Left ventricle myocardium inferior (tissue), 1 donor: ENCODE results near the gene KNCN. TPM values are rescaled to one million over a fixed set of nuclear protein-coding genes. Genes with fewer than 3 reads are reported as not detected.

Experiments
- DNase-seq: peaks from one replicate; pipeline ENCODE4 v3.0.0-alpha.2; 2020
- H3K27ac ChIP-seq: fragments of 200-600 bp; replicated peaks from 2 replicates; pipeline ENCODE4 v1.8.0; 2021
- H3K27me3 ChIP-seq: fragments of 200-600 bp; 2 replicates; pipeline ENCODE4 v1.8.0; 2021; ENCODE audit warnings: low read depth
- H3K36me3 ChIP-seq: fragments of 200-600 bp; 2 replicates; pipeline ENCODE4 v1.8.0; 2021
- H3K4me1 ChIP-seq: fragments of 200-600 bp; 2 replicates; pipeline ENCODE4 v1.8.0; 2021
- H3K4me3 ChIP-seq: fragments of 200-600 bp; 2 replicates; pipeline ENCODE4 v1.8.0; 2021; ENCODE audit warnings: mild to moderate bottlenecking, moderate library complexity
- H3K9me3 ChIP-seq: fragments of 200-600 bp; replicated peaks from 2 replicates; pipeline ENCODE4 v1.8.0; 2021
- intact Hi-C: fragments of 100-400 bp; cut with micrococcal nuclease; formaldehyde crosslinking; loops from one replicate; pipeline ENCODE4 v1.11.0; 2022
- long read RNA-seq: library from polyadenylated mRNA; unstranded; transcript quantifications from one replicate; pipeline ENCODE4 v2.0.0, GENCODE V29; 2021
- total RNA-seq: library from RNA; stranded (reverse); fragmentation: NEBNext Ultra II Directional; extraction: Animal tissue kit (Norgen Biotek cat#: 25700); gene quantifications from one replicate; pipeline ENCODE4 v1.2.1, GENCODE V29; 2021
- TF ChIP-seq, protein P1 (sequence below): fragments of 200-600 bp; IDR thresholded peaks from 2 replicates; pipeline ENCODE4 v1.8.0; 2021; ENCODE audit warnings: antibody characterized with exemption, mild to moderate bottlenecking, borderline replicate concordance
- donor health status: DM: no; HTN: yes; CAD: no; lungs with severe emphysema.

Gene KNCN
- not detected for total RNA-seq
- long read RNA-seq = 0 reads

DNA sequence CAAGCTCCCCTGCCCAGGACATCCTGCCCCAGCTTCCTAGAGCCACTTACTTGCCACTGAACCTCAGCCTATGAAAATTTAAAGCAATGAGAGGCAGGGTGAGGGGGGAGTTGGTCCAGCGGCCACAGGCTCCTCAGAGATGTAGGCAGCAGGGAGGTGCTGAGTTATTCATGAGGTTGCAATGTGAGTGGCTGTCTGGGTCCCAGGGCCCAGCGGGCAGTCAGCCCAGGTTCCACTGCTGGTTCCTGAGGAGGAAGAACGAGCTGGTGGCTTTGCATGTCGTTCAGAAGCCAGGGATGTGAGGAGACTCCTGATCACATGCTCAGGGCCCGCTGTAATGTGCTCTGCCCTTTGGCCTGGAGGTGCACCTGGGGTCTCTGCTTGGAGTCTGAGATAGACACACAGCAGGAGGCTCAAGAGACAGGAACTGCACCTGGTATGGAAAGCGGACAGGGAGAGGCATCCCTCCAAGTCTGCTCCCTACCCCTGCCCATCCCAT is at the start of gene KNCN:
Gene KNCN (minus strand): TSS at position 51 of the 499 bp plus-strand sequence. CDS start 432 bp downstream, outside the sequence.
- Histone ChIP-seq H3K4me3 (no peak within 1 kb of the TSS), H3K4me1 (no peaks in the 10 kb centered on the region), H3K27me3 (peaks cover 64% of the 10 kb centered on the region), H3K36me3 (no peaks in the 10 kb centered on the region), H3K27ac (no peak within 1 kb of the TSS), H3K9me3 (no peaks in the 10 kb centered on the region)
- TF ChIP-seq, protein P1, sequence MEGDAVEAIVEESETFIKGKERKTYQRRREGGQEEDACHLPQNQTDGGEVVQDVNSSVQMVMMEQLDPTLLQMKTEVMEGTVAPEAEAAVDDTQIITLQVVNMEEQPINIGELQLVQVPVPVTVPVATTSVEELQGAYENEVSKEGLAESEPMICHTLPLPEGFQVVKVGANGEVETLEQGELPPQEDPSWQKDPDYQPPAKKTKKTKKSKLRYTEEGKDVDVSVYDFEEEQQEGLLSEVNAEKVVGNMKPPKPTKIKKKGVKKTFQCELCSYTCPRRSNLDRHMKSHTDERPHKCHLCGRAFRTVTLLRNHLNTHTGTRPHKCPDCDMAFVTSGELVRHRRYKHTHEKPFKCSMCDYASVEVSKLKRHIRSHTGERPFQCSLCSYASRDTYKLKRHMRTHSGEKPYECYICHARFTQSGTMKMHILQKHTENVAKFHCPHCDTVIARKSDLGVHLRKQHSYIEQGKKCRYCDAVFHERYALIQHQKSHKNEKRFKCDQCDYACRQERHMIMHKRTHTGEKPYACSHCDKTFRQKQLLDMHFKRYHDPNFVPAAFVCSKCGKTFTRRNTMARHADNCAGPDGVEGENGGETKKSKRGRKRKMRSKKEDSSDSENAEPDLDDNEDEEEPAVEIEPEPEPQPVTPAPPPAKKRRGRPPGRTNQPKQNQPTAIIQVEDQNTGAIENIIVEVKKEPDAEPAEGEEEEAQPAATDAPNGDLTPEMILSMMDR = no peak
- intact Hi-C loops = no loop called here
- DNase-seq = no peak

DNA sequence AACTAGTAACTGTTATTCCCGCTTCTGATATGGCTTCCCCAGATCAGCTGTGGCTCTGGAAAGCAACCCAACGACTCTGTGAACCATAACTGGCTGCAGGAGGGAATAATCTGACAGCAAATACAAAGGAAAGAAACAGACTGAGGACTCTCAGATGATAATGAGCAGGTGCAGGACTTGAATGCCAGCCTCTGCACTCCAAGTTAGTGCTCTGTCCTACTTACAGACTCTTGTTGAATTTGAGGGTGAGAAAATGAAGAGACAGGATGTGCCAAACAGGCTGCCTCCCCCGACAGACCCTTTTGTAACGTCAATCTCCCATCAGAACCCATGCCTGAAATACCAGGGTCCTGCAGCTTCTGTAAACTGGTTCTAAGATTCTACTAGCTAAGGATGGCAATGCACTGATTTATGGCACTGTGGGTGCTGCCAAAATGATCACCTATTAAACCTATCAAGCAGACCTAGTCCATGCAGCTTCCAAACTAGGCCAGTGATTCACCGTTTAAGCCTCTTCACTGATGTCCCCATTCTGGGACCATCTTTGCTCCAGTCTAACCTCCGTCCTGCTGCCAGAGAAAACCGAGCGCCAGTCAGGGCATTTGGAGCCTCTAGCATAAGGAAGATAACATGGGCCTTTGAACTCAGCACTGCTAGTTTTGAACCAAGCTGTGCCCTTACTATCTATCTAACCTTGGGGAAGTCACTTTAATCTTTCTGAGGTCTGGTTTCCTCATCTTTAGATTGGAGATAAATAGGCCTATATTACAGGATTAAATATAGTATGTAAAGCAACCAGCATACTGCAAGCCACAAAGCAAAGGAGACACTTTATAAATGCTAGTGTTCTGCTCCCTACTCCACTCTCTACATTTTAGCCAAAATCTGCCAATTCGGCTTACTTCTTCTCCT is 47.9 kb upstream of the KNCN start:
- Histone ChIP-seq H3K4me1 (peaks cover 77% of the 10 kb centered on the region), H3K27ac (no peak overlapping the region), H3K27me3 (no peaks in the 10 kb centered on the region), H3K4me3 (no peak overlapping the region), H3K36me3 (no peaks in the 10 kb centered on the region), H3K9me3 (no peaks in the 10 kb centered on the region)
- intact Hi-C loops = no loop called here
- TF ChIP-seq, protein P1 = no peak
- no peak for DNase-seq

DNA sequence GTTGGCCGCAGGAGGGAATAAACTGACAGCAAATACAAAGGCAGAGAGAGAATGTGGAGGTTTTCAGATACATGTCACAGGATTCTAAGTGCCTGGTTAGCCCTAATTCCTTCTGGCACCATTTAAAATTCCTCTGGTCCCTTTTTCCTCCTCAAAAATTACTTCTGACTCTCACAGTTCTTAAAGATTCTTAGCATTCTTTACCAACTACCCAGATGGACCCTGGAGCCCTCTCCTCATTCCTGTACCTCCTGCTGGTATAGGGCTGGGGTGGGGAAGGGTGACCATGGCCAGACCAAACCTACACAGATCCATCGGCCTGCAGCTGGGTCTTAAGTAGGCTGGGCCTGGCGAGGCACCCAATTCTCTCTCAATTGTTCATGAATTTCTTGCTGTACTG is 45.4 kb upstream of the KNCN start:
- TF ChIP-seq, protein P1 = no peak
- no peaks in the 10 kb centered on the region for H3K27me3 ChIP-seq
- H3K27ac ChIP-seq = no peak overlapping the region
- intact Hi-C loops = no loop called here
- DNase-seq = no peak
- peaks cover 52% of the 10 kb centered on the region for H3K4me1 ChIP-seq
- peaks cover 24% of the 10 kb centered on the region for H3K36me3 ChIP-seq
- H3K4me3 ChIP-seq = no peak overlapping the region
- H3K9me3 ChIP-seq = no peaks in the 10 kb centered on the region

DNA sequence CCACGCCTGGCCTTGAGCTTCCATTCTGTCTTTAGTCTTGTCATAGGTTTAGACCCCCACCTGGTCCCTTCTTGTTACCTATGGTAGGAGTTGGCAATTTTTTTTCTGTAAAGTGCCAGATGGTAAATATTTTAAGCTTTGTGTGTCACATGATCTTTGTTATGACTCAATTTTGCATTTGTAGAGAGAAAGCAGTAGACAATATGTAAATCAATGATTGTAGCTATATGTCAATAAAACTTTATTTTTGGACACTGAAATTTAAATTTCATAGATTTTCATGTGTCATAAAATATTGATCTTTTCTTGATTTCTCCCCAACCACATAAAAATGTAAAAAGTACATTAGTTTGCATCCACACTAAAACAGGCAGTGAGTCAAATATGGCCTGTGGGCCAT is 44.6 kb upstream of the KNCN start:
- Histone ChIP-seq H3K27ac (peak overlapping the region; percentile 62), H3K4me3 (no peak overlapping the region), H3K27me3 (no peaks in the 10 kb centered on the region), H3K36me3 (peaks cover 32% of the 10 kb centered on the region), H3K9me3 (no peaks in the 10 kb centered on the region), H3K4me1 (peaks cover 44% of the 10 kb centered on the region)
- TF ChIP-seq, protein P1 = no peak
- intact Hi-C loops = no loop called here
- DNase-seq = no peak

DNA sequence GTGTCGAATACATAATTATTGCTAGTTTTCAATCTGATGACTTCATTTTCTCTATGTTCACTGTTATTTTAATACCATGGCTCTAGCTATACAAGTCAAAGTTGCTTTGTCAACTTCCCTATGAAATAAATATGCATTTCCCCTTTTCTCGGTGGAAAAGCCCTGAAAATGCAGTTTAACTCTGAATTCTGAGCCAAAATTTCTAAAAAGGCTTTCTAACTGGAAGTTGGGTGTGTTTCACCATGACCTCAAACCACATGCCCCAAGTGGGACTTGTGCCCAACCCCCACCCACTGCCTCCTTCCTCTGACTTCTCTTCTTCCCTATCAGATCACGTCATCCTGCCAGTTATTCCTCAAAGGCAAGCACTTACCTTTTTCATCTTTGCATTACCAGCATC is 43.7 kb upstream of the KNCN start:
- H3K36me3 ChIP-seq = peaks cover 41% of the 10 kb centered on the region
- H3K9me3 ChIP-seq = no peaks in the 10 kb centered on the region
- peaks cover 35% of the 10 kb centered on the region for H3K4me1 ChIP-seq
- no peak overlapping the region for H3K4me3 ChIP-seq
- TF ChIP-seq, protein P1 = no peak
- no peaks in the 10 kb centered on the region for H3K27me3 ChIP-seq
- peak; percentile 77 for DNase-seq
- intact Hi-C loops = no loop called here
- peak overlapping the region; percentile 62 for H3K27ac ChIP-seq
